GM19467 (cell line): ENCODE data around the gene C22orf39.

Source experiments
- ATAC-seq: cut with Tn5 transposase; IDR thresholded peaks from one replicate; pipeline ENCODE4 v1.9.1; 2021; ENCODE audit warnings: mild to moderate bottlenecking, moderate library complexity; ENCODE audit not compliant: unreplicated experiment

The C22orf39 gene

DNA sequence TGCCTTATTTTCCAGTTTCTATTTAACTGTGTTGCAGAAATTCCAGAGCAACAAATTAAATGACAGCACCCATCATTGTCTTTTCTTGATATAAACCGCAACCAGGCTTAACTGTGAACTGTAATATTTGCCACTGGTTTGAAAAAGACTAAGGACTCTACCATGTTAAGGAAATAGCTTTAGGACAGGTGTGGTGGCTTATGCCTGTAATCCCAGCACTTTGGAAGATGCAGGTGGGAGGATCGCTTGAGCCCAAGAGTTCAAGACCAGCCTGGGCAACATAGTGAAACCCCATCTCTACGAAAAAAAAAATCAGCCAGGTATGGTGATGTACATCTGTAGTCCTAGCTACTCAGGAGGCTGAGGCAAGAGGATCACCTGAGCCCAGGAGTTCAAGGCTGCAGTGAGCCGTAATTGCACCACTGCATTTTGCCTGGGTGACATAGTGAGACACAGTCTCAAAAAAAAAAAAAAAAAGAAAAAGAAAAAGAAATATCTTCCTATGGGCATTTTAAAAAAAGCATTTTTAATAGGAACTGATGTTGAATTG lies 44.8 kb downstream of the C22orf39 start:
- ATAC-seq: no peak

DNA sequence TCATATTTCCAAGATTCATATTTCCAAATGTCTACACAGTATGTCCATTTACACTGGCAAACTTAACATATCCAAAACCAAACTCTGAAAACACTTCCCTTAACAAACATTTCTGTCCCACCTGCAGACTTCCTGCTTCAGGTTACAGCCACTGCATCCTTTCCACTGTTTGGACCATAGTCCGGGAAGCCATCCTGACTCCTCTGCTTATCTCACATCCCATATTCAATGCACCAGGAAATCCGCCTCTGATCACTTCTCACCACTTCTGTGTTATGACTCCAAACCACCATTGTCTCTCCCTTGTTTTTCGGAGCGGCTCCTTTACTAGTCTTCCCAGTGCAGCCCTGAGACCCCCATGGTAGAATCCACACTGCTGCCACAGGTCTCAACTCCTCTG lies 46.0 kb downstream of the C22orf39 start:
- ATAC-seq: no peak

DNA sequence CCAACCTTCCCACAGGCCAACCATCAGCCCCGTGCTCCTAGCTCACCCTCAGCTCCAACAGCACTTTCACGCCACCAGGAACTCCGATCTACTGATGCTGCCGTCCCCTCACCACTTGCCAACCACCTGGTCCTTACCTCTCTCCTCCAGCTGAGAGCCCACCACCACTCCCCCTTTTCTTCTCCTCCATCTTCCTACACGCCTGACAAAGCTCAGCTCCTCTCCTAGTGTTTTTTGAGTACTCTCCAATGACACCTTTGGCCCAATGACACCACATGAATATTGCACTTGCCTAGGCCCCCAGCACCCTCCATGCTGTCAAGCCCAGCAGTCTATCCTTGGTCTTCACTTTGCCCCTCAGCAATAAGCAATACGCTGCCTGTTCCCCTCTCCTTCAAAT lies 46.6 kb downstream of the C22orf39 start:
- no peak for ATAC-seq

DNA sequence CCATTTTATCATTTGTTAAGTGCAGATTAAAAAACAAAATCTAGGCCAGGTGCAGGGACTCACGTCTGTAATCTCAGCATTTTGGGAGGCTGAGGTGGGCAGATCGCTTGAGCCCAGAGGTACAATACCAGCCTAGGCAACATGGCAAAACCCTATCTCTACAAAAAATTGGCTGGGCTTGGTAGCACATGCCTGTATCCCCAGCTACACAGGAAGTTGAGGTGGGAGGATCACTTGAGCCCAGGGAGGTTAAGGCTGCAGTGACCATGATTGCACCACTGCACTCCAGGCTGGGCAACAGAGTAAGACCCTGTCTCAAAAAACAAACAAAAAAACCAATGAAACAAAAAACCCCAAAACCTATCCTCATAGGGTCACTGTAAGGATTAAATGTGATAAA lies 48.9 kb downstream of the C22orf39 start:
- no peak for ATAC-seq

DNA sequence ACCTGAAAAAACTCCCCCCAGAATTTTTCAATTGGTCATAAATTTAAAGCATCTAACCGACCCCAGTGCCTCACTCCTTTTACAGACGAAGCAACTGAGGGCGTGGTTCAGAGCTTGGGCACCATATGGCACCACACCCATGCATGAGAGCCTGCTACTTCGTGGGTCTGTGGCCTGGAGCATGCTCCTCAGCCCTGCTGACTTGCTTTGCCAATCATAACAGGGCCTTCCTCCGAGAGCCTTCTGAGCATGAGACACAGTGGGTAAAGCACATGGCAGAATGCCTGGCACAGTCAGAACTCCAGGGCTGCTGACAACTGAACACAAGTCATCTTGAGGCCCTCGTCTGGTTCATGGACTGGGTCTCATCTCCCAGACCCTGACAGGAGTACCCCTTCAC lies 49.3 kb downstream of the C22orf39 start:
- ATAC-seq: no peak

DNA sequence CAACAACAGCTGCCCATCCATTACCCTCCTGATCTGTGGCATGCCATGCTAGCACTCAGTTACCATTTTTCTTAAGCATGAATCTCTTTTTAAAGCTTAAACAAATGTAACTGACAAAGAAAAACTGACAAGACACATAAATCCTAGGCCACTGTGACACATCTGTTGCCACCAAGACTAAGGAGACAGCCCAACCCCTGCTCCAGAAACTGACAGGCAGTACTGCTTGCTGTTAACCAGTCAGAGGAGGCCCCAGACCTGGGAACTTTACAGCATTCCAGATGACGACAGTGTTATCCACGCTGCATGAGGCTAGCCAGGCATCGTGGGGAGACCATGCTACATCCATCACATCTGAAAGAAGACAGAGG lies 49.8 kb downstream of the C22orf39 start:
- no peak for ATAC-seq

DNA sequence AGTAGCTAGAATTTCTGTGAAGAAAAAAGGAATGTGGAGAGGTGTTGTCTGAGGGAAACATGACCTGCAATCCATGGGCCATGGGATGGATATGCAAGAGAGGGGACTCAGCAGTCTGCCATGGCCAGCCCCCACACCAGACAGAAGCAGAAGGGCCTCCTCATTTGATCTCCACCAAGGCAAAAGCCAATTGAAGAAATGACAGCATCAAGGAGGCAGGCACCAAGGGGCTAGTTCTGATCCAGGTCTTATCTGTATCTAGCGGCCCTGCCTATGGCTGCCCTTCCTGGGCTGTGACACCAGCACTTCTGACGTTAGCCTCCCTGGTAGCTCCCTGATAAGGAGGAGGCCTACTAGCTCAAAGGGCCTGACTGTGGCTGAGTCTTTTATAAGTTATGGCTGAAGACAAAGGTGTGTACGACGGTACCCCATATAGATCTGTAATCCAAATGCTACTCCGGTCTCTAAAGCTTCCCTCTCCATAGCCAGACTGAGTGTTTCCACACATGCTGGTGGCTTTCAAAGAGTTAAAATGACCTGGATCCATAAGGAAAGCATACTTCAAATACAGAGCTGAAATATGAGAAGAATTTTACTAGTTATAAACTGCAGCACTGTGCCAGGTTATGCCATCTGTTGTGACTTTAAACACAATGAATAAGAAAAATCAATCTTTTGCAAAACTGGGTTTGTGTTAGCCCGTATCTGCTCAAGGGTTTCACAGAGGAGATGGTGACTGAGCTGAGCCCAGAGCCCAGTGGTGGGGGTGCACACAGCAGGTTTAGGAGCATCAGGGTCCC lies 50.4 kb downstream of the C22orf39 start:
- ATAC-seq: no peak

DNA sequence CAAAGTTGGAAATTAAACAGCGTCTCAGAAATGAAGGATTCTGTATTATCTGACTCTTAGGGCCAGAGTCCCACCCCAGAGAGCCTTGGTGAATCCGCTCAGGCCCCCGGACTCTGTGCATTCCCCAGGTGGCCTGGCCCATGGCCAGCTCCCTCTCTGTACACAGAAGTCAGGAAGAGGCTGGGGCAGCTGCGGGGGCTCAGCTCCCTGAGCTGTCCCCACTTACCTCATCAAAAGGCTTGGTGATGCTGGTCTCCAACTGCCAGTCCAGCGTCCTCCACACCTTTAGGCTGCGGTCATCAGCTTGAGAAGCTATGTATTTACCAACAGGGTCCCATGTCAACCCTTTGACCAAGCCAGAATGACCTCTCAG lies 51.0 kb downstream of the C22orf39 start:
- no peak for ATAC-seq

DNA sequence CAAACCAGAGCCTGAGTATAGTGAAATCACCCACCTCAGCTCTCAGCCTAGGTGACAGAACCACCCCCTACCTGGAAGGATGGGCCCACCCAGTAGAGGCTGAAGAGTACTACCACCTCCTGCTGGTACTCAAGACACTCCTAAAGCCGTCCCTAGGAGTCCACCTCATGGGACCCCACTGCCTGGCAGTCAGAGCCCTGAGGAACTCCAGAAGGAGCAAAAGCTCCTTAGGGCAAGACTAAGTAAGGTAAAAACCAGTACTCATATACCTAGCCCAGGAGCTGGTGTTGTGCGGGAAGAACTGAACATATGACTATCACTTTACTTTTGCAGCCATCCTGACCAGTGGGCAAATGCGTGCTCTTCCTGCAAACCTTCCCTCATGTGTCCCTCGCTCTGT lies 52.2 kb downstream of the C22orf39 start:
- ATAC-seq: no peak

DNA sequence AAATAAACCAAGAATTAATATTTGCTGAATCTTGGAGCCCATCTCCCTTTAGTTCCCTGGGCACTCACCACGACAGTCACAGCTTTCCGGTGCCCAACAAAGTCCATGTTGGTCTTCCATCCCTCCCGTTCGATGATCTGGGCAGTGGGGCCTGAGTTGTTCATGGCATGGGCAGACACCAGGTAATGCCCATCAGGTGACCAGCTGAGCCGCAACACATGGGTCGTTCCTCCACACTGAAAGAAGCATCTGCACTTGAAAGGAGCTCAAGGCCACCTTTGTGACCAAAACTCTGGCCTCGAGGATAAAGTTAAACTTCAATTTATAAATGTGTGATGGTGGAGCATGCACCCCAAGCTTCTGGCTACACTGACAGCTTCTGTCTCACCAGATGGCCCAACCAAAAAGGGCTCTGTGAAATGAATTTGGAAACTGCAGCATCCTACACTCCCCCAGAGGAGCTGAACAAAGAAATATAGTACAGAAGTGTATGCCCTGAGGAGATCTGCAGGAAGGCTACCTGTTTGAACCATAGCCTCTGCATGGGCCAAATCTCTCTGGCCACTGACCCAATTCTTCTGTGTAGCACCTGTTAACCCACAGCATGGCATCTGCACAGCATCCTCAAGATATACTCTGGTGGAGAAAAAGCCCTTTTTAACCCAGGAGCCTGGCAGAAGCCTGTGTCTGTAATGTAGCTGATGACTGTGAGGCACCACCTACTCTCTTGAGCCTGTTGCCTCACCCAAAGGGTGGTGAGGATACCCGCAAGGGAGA lies 53.0 kb downstream of the C22orf39 start:
- no peak for ATAC-seq

DNA sequence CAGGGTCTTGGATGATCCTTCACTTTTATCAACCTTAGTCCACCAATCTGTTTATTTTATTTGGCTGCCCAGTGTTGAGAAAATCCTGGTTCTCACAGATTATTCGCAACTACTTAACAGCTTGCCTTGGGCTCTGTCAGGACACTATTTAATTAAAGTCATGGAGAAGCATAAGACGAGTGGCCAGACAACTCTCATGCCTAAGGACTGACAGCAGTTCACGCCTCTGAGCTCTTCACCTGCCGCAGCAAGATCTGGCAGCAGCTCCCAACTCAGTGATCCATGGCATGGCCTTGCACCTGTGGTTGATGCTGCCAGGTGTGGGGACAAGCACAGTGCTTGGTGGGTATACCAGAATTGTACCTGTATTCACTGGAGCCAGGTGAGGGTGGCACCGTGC lies 53.8 kb downstream of the C22orf39 start:
- no peak for ATAC-seq
